ENCODE measurements around the gene PHLDB2.

DNA sequence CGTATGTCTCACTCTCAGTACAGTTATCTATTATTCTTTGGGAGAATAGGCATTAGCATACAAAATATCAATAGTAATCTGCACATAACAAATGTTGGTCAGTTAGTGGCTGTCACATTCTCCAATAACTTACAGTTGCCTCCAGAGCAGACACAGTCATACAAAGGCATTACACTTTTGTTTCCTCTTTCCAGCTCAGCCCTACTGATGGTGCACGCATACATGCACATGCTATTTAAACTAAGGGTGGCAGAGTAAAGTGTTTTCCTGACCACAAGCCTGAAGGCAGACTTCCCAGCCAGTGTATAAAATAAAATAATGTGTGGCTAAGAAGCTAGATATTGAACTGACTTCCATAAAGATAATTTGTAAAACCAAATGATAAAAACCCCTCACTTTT is 47.6 kb downstream of the PHLDB2 start:
- TF ChIP-seq POLR2AphosphoS5 (IDR thresholded peaks at IDR 0.05; ENCODE audit: low read depth, low read length) (no peak), SIN3A (IDR thresholded peaks at IDR 0.05; ENCODE audit: borderline replicate concordance, insufficient read depth, low read length) (no peak), TAF1 (IDR thresholded peaks at IDR 0.05; ENCODE audit: borderline replicate concordance, insufficient read depth, low read length) (no peak), FOXP2 (optimal IDR thresholded peaks at IDR 0.05; ENCODE audit: borderline replicate concordance, extremely low read depth, extremely low read length, insufficient read depth) (no peak)
- TF ChIP-seq, protein P1, sequence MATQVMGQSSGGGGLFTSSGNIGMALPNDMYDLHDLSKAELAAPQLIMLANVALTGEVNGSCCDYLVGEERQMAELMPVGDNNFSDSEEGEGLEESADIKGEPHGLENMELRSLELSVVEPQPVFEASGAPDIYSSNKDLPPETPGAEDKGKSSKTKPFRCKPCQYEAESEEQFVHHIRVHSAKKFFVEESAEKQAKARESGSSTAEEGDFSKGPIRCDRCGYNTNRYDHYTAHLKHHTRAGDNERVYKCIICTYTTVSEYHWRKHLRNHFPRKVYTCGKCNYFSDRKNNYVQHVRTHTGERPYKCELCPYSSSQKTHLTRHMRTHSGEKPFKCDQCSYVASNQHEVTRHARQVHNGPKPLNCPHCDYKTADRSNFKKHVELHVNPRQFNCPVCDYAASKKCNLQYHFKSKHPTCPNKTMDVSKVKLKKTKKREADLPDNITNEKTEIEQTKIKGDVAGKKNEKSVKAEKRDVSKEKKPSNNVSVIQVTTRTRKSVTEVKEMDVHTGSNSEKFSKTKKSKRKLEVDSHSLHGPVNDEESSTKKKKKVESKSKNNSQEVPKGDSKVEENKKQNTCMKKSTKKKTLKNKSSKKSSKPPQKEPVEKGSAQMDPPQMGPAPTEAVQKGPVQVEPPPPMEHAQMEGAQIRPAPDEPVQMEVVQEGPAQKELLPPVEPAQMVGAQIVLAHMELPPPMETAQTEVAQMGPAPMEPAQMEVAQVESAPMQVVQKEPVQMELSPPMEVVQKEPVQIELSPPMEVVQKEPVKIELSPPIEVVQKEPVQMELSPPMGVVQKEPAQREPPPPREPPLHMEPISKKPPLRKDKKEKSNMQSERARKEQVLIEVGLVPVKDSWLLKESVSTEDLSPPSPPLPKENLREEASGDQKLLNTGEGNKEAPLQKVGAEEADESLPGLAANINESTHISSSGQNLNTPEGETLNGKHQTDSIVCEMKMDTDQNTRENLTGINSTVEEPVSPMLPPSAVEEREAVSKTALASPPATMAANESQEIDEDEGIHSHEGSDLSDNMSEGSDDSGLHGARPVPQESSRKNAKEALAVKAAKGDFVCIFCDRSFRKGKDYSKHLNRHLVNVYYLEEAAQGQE (IDR thresholded peaks at IDR 0.05; ENCODE audit: insufficient read depth in 1 of 2, low read depth in 2 of 2, low read length in 2 of 2), result no peak
